PC-3 (cell line): ENCODE results near the gene EGF. TPM values are rescaled to one million over a fixed set of nuclear protein-coding genes. Genes with fewer than 3 reads are reported as not detected.

Source experiments
- ATAC-seq: fragments of 200-7000 bp; cut with Tn5 transposase; 2 replicates; pipeline ENCODE4 v1.9.1; 2020; ENCODE audit warnings: mild to moderate bottlenecking, moderate library complexity
- BruUV-seq: library from RNA; stranded (reverse); fragments of 400-500 nt; replicated peaks from 2 replicates; lab custom pipeline; 2021; lab: Mats Ljungman, UMichigan
- CTCF ChIA-PET: fragments of 300-600 bp; sonication (Branson Sonifier 250); formaldehyde crosslinking; loops from one replicate; lab custom pipeline; 2022; ENCODE audit warnings: antibody characterized with exemption; lab: Charles Lee
- POLR2A ChIA-PET: fragments of 300-600 bp; sonication (Branson Sonifier 250); formaldehyde crosslinking; loops from one replicate; lab custom pipeline; 2022; ENCODE audit warnings: antibody characterized with exemption; ENCODE audit not compliant: unreplicated experiment; lab: Charles Lee
- DNase-seq: peaks from one replicate; pipeline ENCODE4 v3.0.0-alpha.2; 2015
- H2AFZ ChIP-seq: fragments of 300-600 bp; sonication (generic); 2 replicates; pipeline ENCODE4 v1.6.0; 2016; ENCODE audit warnings: antibody characterized with exemption, low read length
- H3F3A ChIP-seq: fragments of 300-600 bp; sonication (generic); one replicate; pipeline ENCODE4 v1.6.0; 2017; ENCODE audit warnings: antibody characterized with exemption, low read length, control low read depth, mild to moderate bottlenecking; ENCODE audit not compliant: unreplicated experiment
- H3K27ac ChIP-seq: fragments of 300-600 bp; sonication (generic); 2 replicates; pipeline ENCODE4 v1.5.1; 2016; ENCODE audit warnings: mild to moderate bottlenecking, low read length
- H3K27me3 ChIP-seq: fragments of 300-600 bp; sonication (generic); 2 replicates; pipeline ENCODE4 v1.6.1; 2016; ENCODE audit warnings: low read length, mixed read lengths
- H3K36me3 ChIP-seq: fragments of 300-600 bp; sonication (generic); 2 replicates; pipeline ENCODE4 v1.6.1; 2016; ENCODE audit warnings: low read depth, mixed run types, low read length, mixed read lengths
- H3K4me1 ChIP-seq: fragments of 300-600 bp; sonication (generic); 2 replicates; pipeline ENCODE4 v1.5.1; 2016; ENCODE audit warnings: low read length; ENCODE audit not compliant: insufficient read depth
- H3K4me2 ChIP-seq: fragments of 300-600 bp; sonication (generic); 2 replicates; pipeline ENCODE4 v1.6.0; 2016; ENCODE audit warnings: low read length
- H3K4me3 ChIP-seq: fragments of 300-600 bp; sonication (generic); 2 replicates; pipeline ENCODE4 v1.5.1; 2016; ENCODE audit warnings: mild to moderate bottlenecking, low read length, mixed read lengths
- H3K79me2 ChIP-seq: fragments of 300-600 bp; sonication (generic); 2 replicates; pipeline ENCODE4 v1.6.1; 2017; ENCODE audit warnings: low read length, mixed read lengths
- H3K9ac ChIP-seq: fragments of 300-600 bp; sonication (generic); 2 replicates; pipeline ENCODE4 v1.6.0; 2016; ENCODE audit warnings: mild to moderate bottlenecking, low read length
- H3K9me2 ChIP-seq: fragments of 300-600 bp; sonication (generic); replicated peaks from 2 replicates; pipeline ENCODE4 v1.6.1; 2016; ENCODE audit warnings: mixed run types, low read length, mixed read lengths
- H3K9me3 ChIP-seq: fragments of 300-600 bp; sonication (generic); 2 replicates; pipeline ENCODE4 v1.6.1; 2016; ENCODE audit warnings: low read length, mixed read lengths
- H4K20me1 ChIP-seq: fragments of 300-600 bp; sonication (generic); 2 replicates; pipeline ENCODE4 v1.6.1; 2016; ENCODE audit warnings: low read length, mixed read lengths
- EZH2 ChIP-seq: fragments of 300-600 bp; sonication (generic); IDR thresholded peaks from one replicate; pipeline ENCODE4 v1.6.1; 2017; ENCODE audit warnings: antibody characterized with exemption, mild to moderate bottlenecking, low read length; ENCODE audit not compliant: unreplicated experiment
- EZH2phosphoT487 ChIP-seq: fragments of 300-600 bp; sonication (generic); IDR thresholded peaks from 2 replicates; pipeline ENCODE4 v1.6.1; 2018; ENCODE audit warnings: mild to moderate bottlenecking, antibody characterized with exemption, low read length, borderline replicate concordance
- intact Hi-C: fragments of 100-400 bp; cut with micrococcal nuclease; formaldehyde crosslinking; loops from 2 replicates; pipeline ENCODE4 v1.9.0; 2023
- total RNA-seq: library from RNA; depleted of rRNA; stranded (reverse); fragments of >200 nt; gene quantifications from 2 replicates; pipeline ENCODE4 v1.2.3, GENCODE V29; 2014
- TF ChIP-seq, protein P1 (sequence below): fragments of 300-600 bp; sonication (generic); conservative IDR thresholded peaks from 2 replicates; pipeline ENCODE4 v1.5.1; 2017; ENCODE audit warnings: antibody characterized with exemption, low read depth, mild to moderate bottlenecking, low read length

Gene EGF
- total RNA-seq, 1 experiment from 2014 or later, result 6.1 TPM

DNA sequence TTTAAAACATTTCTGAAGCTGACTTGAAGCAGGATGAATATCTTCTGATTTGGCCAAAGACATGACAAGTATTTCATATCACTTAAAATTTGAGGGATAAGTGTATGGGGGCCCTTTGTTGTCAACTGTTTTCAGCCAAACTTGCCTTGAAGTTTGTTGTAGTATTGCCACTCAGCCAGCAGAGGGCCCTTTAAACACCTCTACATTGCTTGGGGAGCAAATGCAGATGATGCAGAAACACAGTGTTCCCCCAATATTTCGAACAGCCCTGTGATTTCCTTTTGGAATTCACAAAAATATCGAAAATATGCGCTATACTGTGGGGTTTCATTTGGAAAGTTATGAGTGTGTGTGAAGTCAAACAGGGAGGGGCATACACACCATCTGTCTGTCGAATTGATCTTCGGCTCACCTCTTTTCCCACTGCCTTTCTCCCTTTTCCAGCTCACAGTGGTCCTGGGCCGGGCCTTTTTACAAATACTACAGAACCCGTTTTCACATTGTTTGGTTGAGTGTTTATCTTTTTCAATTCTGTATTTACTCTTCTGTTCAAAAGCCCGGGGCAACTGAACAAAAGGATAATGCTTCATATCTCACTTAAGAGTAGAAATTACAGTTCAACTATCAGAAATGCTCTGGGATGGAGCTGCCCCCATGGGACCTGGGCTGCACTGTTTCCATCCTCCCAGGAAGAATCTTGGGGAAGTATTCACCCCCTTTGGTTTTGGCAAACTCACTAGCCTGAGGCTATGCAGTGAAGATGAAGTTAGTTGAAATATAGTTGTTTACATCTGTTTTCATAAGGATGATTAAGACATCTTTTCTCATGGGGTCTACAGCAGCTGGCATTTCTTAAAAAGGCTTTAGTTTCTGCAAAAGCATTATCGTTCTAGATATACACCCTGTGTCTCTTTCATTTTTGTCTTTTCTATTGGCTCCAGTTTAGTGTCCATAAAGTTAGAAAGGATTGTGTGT is 137.6 kb downstream of the EGF start:
- H3K79me2 ChIP-seq, result no peaks in the 10 kb centered on the region
- H3K9me3 ChIP-seq, result no peaks in the 10 kb centered on the region
- H2AFZ ChIP-seq, result no peak overlapping the region
- DNase-seq, result peak; percentile 55
- no peak overlapping the region for H3K4me2 ChIP-seq
- no peak overlapping the region for H3K4me3 ChIP-seq
- no peak overlapping the region for H3K9ac ChIP-seq
- no peaks in the 10 kb centered on the region for H3K36me3 ChIP-seq
- no peaks in the 10 kb centered on the region for H3K9me2 ChIP-seq
- POLR2A ChIA-PET, result no interaction called here
- no peaks in the 10 kb centered on the region for H3F3A ChIP-seq
- ATAC-seq, result no peak
- CTCF ChIA-PET, result interaction anchor here (0.5 to 0.9 kb wide), 3 partner anchors 94 to 460 kb away, joined by 3 to 13 read pairs (median 4); partner anchors contain the start of gene ELOVL6
- peaks cover 13% of the 10 kb centered on the region for H3K4me1 ChIP-seq
- no TSS peak for BruUV-seq
- H3K27me3 ChIP-seq, result no peaks in the 10 kb centered on the region
- no peak overlapping the region for H3K27ac ChIP-seq
- no peaks in the 10 kb centered on the region for H4K20me1 ChIP-seq
- no peak for TF ChIP-seq EZH2phosphoT487
- TF ChIP-seq, protein P1, sequence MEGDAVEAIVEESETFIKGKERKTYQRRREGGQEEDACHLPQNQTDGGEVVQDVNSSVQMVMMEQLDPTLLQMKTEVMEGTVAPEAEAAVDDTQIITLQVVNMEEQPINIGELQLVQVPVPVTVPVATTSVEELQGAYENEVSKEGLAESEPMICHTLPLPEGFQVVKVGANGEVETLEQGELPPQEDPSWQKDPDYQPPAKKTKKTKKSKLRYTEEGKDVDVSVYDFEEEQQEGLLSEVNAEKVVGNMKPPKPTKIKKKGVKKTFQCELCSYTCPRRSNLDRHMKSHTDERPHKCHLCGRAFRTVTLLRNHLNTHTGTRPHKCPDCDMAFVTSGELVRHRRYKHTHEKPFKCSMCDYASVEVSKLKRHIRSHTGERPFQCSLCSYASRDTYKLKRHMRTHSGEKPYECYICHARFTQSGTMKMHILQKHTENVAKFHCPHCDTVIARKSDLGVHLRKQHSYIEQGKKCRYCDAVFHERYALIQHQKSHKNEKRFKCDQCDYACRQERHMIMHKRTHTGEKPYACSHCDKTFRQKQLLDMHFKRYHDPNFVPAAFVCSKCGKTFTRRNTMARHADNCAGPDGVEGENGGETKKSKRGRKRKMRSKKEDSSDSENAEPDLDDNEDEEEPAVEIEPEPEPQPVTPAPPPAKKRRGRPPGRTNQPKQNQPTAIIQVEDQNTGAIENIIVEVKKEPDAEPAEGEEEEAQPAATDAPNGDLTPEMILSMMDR, result peak; percentile 80
- intact Hi-C loops, result loop anchor here (1.0 to 2.0 kb wide), 2 partner anchors 109 to 161 kb away; no protein-coding TSS in a partner anchor

DNA sequence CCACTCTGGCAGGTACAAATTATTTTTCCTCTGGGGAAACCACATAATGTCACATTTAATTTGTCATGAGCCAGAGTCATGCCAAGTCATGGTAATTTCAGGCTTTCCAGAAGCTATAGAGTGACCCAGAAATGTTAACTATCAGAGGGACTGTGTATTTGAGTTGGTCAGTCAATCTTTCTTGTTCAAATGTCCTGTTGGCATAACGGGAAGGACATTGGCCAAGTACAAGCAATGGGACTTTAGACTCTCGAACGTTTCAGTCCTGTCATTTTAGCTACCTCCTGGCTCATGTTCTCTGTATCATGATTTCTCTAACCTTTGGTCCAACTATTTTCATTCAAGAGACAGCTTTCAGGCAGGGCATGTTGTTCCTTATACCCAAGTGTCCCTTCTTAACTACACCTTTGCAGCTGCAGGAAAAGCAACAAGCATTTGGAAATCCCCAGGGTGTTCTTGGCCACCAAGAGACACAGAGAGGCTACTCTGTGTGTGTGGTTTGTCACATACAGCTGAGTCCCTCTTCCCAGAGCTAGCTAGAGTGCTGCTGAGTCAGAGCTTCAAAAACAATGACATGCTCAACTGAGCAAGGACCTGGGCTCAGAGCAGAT is 142.6 kb downstream of the EGF start:
- no peak for ATAC-seq

DNA sequence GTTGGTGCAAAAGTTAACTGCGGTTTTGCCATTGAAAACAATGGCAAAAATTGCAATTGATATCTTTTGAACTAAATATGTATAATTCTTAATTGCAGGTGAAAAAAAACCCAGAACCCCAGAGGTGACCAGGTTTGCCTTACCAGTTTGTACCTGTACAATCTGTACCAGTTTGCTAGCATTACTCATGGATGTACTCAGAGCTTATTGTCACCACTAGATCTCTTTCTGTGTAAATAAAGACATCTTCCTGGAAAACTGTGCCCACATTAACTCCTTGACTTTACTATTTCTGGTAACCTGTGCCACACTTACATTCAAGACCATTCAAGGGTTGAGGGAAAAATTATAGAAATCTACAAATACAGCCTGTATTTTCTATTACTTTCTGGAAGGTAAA is 146.0 kb downstream of the EGF start:
- ChIA-PET POLR2A (no interaction called here), CTCF (no interaction called here)
- no peak overlapping the region for H3K4me3 ChIP-seq
- no peaks in the 10 kb centered on the region for H3K27me3 ChIP-seq
- peak overlapping the region; percentile 75; the same call in 1 of the 2 replicates for H3K4me2 ChIP-seq
- H3K9me2 ChIP-seq, result no peaks in the 10 kb centered on the region
- no peaks in the 10 kb centered on the region for H3F3A ChIP-seq
- intact Hi-C loops, result loop anchor here (1.0 to 5.0 kb wide), 3 partner anchors 29 to 173 kb away; partner anchors contain the start of gene ELOVL6
- no peaks in the 10 kb centered on the region for H3K9me3 ChIP-seq
- H3K4me1 ChIP-seq, result peaks cover 34% of the 10 kb centered on the region
- no peaks in the 10 kb centered on the region for H3K36me3 ChIP-seq
- TF ChIP-seq, protein P1, result no peak
- no peak for TF ChIP-seq EZH2
- no peak overlapping the region for H3K9ac ChIP-seq
- BruUV-seq, result no TSS peak
- DNase-seq, result peak; percentile 55
- peak; percentile 48 for ATAC-seq
- no peak overlapping the region for H3K27ac ChIP-seq
- H2AFZ ChIP-seq, result no peak overlapping the region
- no peaks in the 10 kb centered on the region for H3K79me2 ChIP-seq
- no peaks in the 10 kb centered on the region for H4K20me1 ChIP-seq

More for the DNA sequence above, 142.6 kb downstream of the EGF start:
- no peaks in the 10 kb centered on the region for H3K9me2 ChIP-seq
- H3K9me3 ChIP-seq, result no peaks in the 10 kb centered on the region
- no peaks in the 10 kb centered on the region for H3F3A ChIP-seq
- no peaks in the 10 kb centered on the region for H4K20me1 ChIP-seq
- intact Hi-C loops, result loop anchor here (5.0 kb wide), 1 partner anchor 142 kb away; the partner anchor contains the start of gene ELOVL6
- H3K27me3 ChIP-seq, result no peaks in the 10 kb centered on the region
- no peak overlapping the region for H3K4me2 ChIP-seq
- no peak overlapping the region for H3K9ac ChIP-seq
- no peak for TF ChIP-seq EZH2phosphoT487
- H3K36me3 ChIP-seq, result no peaks in the 10 kb centered on the region
- no peaks in the 10 kb centered on the region for H3K79me2 ChIP-seq
- H3K4me3 ChIP-seq, result no peak overlapping the region
- peaks cover 29% of the 10 kb centered on the region for H3K4me1 ChIP-seq
- BruUV-seq, result no TSS peak
- ChIA-PET CTCF (no interaction called here), POLR2A (no interaction called here)
- H3K27ac ChIP-seq, result no peak overlapping the region
- no peak overlapping the region for H2AFZ ChIP-seq
- DNase-seq, result peak; percentile 35
